ENCODE results near the gene BANF1. TPM values are rescaled to one million over a fixed set of nuclear protein-coding genes. Genes with fewer than 3 reads are reported as not detected.

The BANF1 gene
- total RNA-seq, 2 donors from 2014 or later, result 44.4 to 62.3 TPM

- no peak for DNase-seq
- Histone ChIP-seq H3K4me3 (no peak overlapping the region), H3K27me3 (no peaks in the 10 kb centered on the region), H3K9me3 (no peaks in the 10 kb centered on the region), H3K27ac (no peak overlapping the region), H3K36me3 (replicated peaks in 1 of 2; ENCODE audit: insufficient read depth in 1 of 2, low read depth in 2 of 2) (no peaks in the 10 kb centered on the region), H3K4me1 (peaks cover 10% of the 10 kb centered on the region)
- intact Hi-C loops (cut with DNase I), result no loop called here
- no peak for ATAC-seq
- 77 to 81% methylated on average over 5 of the region's 5 CpGs for WGBS, 2 donors
- TF ChIP-seq, protein P1, sequence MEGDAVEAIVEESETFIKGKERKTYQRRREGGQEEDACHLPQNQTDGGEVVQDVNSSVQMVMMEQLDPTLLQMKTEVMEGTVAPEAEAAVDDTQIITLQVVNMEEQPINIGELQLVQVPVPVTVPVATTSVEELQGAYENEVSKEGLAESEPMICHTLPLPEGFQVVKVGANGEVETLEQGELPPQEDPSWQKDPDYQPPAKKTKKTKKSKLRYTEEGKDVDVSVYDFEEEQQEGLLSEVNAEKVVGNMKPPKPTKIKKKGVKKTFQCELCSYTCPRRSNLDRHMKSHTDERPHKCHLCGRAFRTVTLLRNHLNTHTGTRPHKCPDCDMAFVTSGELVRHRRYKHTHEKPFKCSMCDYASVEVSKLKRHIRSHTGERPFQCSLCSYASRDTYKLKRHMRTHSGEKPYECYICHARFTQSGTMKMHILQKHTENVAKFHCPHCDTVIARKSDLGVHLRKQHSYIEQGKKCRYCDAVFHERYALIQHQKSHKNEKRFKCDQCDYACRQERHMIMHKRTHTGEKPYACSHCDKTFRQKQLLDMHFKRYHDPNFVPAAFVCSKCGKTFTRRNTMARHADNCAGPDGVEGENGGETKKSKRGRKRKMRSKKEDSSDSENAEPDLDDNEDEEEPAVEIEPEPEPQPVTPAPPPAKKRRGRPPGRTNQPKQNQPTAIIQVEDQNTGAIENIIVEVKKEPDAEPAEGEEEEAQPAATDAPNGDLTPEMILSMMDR (IDR thresholded peaks at IDR 0.05), result no peak
- TF ChIP-seq POLR2A (IDR thresholded peaks at IDR 0.05), result no peak
Measured at GRCh38 chr11:66036334-66036710, 34.0 kb downstream of the BANF1 start.

DNA sequence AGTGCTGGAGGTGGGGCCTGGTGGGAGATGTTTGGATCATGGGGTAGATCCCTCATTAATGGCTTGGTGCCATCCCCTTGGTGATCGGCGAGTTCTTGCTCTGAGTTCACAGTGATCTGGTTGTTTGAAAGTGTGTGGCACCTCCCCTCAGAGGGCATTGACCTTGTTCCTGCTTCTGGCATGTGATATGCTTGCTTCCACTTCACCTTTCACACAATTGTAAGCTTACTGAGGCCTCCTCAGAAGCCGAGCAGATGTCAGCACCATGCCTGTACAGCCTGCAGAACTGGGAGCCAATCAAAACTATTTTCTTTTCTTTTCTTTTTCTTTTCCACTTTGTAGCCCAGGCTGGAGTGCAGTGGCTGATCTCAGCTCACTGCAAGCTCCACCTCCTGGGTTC, 35.0 kb downstream of the BANF1 start:
- no peak for ATAC-seq
- DNase-seq, result no peak
- WGBS, 2 donors, result 75 to 77% methylated on average over 1 to 3 of the region's 3 CpGs
- Histone ChIP-seq H3K27ac (no peak overlapping the region), H3K27me3 (no peaks in the 10 kb centered on the region), H3K4me3 (no peak overlapping the region), H3K9me3 (no peaks in the 10 kb centered on the region), H3K36me3 (replicated peaks in 1 of 2; ENCODE audit: insufficient read depth in 1 of 2, low read depth in 2 of 2) (no peaks in the 10 kb centered on the region), H3K4me1 (peaks cover 10% of the 10 kb centered on the region)
- intact Hi-C loops (cut with DNase I), result no loop called here
- TF ChIP-seq, protein P1 (IDR thresholded peaks at IDR 0.05), result no peak
- TF ChIP-seq POLR2A (IDR thresholded peaks at IDR 0.05), result no peak

GRCh38 chr11:66039765-66040164, 37.5 kb downstream of the BANF1 start:
- intact Hi-C loops (cut with DNase I), result no loop called here
- WGBS, 2 donors, result 57 to 60% methylated on average over 1 to 3 of the region's 3 CpGs
- Histone ChIP-seq H3K4me3 (no peak overlapping the region), H3K27me3 (no peaks in the 10 kb centered on the region), H3K27ac (peak overlapping the region in 3 of 4 donors; percentile 28 to 65 (median 55)), H3K9me3 (no peaks in the 10 kb centered on the region), H3K4me1 (peaks cover 10% of the 10 kb centered on the region), H3K36me3 (replicated peaks in 1 of 2; ENCODE audit: insufficient read depth in 1 of 2, low read depth in 2 of 2) (no peaks in the 10 kb centered on the region)
- DNase-seq, result peak in 3 of 4 donors; percentile 31 to 42 (median 39)
- TF ChIP-seq, protein P1 (IDR thresholded peaks at IDR 0.05), result no peak
- no peak for TF ChIP-seq POLR2A (IDR thresholded peaks at IDR 0.05)
- ATAC-seq, result peak; percentile 58

- Histone ChIP-seq H3K4me3 (no peak overlapping the region), H3K4me1 (peaks cover 18% of the 10 kb centered on the region), H3K27me3 (no peaks in the 10 kb centered on the region), H3K27ac (no peak overlapping the region), H3K9me3 (no peaks in the 10 kb centered on the region), H3K36me3 (replicated peaks in 1 of 2; ENCODE audit: insufficient read depth in 1 of 2, low read depth in 2 of 2) (no peaks in the 10 kb centered on the region)
- ATAC-seq (no peak), DNase-seq (no peak)
- WGBS, 2 donors, result 94 to 95% methylated on average over 67 to 77 of the region's 81 CpGs
- TF ChIP-seq, protein P1 (IDR thresholded peaks at IDR 0.05), result no peak
- no peak for TF ChIP-seq POLR2A (IDR thresholded peaks at IDR 0.05)
- intact Hi-C loops (cut with DNase I), result no loop called here
Measured at GRCh38 chr11:66042227-66042995, 40.1 kb downstream of the BANF1 start.

All from body of pancreas (tissue), 4 donors.